Heart left ventricle (tissue), 13 donors: ENCODE results near the gene TTC29.

Experiments
- CTCF ChIP-seq, 12 donors: fragments of 200-600 bp; sonication (generic) in 4 of 12; IDR thresholded peaks; one replicate each; pipeline versions ENCODE4 v1.5.0 to v1.8.0; 2018 to 2022; ENCODE audit warnings: antibody characterized with exemption in 12 of 12, mild to moderate bottlenecking in 5 of 12
- POLR2A ChIP-seq, 2 donors: fragments of 450-650 bp; IDR thresholded peaks; one replicate each; pipeline ENCODE4 v1.6.1; 2017; ENCODE audit warnings: antibody characterized with exemption in 2 of 2, mild to moderate bottlenecking in 2 of 2, moderate library complexity in 2 of 2
- donor health status: ischemic (EF 13 %, LVEDD 7.1; RV severe dilation, severe dysfunction).
- donor health status: DM: no; HTN: yes; CAD: no.
- donor health status: DM: no; HTN: no; CAD: no.
- donor health status: ischemic (EF 25% LVEDD 6.9; RV normal size, moderate dysfunction).
- donor health status: ischemic (EF 25% LVEDD 5.7; RV mildly dilated, moderate dysfunction).
- donor health status: ischemic (EF 35%, LVEDD 5.7; RV mildly dilated, moderate dysfunction).
- donor health status: nonischemic (EF 11% LVEDD 7.7; RV severe dilation, severe dysfunction).
- donor health status: DM: yes; HTN: yes; CAD: no.
- donor health status: PGD.
- donor health status: ischemic (EF 29% LVEDD 5.4; RV normal size, mild dysfunction).
- donor health status: nonischemic (EF 23%, LVEDD 6.1; RV moderate dilation, normal function).

- TF ChIP-seq CTCF (IDR thresholded peaks at IDR 0.05) = no peak
- TF ChIP-seq POLR2A (IDR thresholded peaks at IDR 0.05) = no peak
Measured at GRCh38 chr4:146890301-146890700, 55.4 kb downstream of the TTC29 start.
